H1 (cell line): ENCODE results near the gene SMARCD2. TPM values are rescaled to one million over a fixed set of nuclear protein-coding genes. Genes with fewer than 3 reads are reported as not detected.

Experiments
- polyA plus RNA-seq, 7 experiments: library from polyadenylated mRNA; depleted of rRNA in 3 of 7; stranded (reverse) in 5 of 7; unstranded in 2 of 7; fragments of >200 nt in 5 of 7; fragments of 200-250 nt in 2 of 7; gene quantifications; 1 replicate in 5 of 7; 2 replicates in 1 of 7; 4 replicates in 1 of 7; pipeline versions ENCODE4 v1.2.1 to v1.2.3, GENCODE V29; 2011 to 2013; ENCODE audit warnings: missing spikeins in 2 of 7, mixed read lengths in 2 of 7
- total RNA-seq: library from RNA; stranded (reverse); fragmentation: NEBNext Ultra II Directional; extraction: Animal tissue kit (Norgen Biotek cat#: 25700); gene quantifications from 2 replicates; pipeline ENCODE4 v1.2.1, GENCODE V29; 2021
- TF ChIP-seq, protein P1 (sequence below), 3 experiments: IDR thresholded peaks; 1 replicate in 2 of 3; 2 replicates in 1 of 3; pipeline versions ENCODE4 v1.5.1 to v1.6.1; 2011; ENCODE audit warnings: low read length in 3 of 3, mild to moderate bottlenecking in 3 of 3, inconsistent platforms in 2 of 3, low read depth in 1 of 3, moderate library complexity in 1 of 3; ENCODE audit not compliant: insufficient read depth in 1 of 3; ENCODE audit errors: control extremely low read depth in 1 of 3
- TF ChIP-seq, protein P2 (sequence below): IDR thresholded peaks from 2 replicates; pipeline ENCODE4 v1.6.1; 2012; ENCODE audit warnings: inconsistent platforms

SMARCD2 gene
- total and polyA plus RNA-seq, 2 of the 8 experiments (the other 6 are each of a cell fraction or from before 2014, with no cell fraction given), result 90.0 to 92.2 TPM

DNA sequence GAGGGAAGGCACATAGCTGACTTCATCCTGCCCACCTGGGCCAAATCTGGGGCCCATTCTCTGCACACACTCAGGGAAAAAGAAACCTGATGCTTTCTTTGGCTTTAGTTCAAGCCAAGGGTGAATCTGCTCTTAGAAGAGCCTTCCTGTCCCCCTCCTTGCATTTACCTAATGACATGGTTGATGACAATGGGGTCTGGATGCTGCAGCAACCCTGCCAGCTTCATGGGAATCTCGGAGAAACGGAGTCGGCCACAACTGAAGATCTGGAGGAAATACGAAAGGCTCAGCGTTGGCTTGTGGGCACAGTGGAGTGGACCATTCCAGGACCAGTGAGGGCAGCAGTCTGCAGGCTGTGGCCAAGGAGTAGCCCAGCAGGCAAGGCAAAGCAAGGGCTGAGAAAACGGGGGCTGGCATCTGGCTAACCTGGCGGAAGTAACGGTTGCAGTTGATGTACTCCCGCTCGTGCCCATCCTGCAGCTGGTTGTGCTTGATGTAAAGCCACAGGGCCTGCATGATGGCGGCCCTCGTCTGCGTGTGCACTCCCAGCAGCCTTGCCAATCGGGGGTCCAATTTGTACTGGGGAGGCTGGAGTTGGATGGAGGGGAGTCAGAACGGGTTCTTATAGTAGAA is 8.6 kb downstream of the SMARCD2 start (continued):
- TF ChIP-seq, protein P1, sequence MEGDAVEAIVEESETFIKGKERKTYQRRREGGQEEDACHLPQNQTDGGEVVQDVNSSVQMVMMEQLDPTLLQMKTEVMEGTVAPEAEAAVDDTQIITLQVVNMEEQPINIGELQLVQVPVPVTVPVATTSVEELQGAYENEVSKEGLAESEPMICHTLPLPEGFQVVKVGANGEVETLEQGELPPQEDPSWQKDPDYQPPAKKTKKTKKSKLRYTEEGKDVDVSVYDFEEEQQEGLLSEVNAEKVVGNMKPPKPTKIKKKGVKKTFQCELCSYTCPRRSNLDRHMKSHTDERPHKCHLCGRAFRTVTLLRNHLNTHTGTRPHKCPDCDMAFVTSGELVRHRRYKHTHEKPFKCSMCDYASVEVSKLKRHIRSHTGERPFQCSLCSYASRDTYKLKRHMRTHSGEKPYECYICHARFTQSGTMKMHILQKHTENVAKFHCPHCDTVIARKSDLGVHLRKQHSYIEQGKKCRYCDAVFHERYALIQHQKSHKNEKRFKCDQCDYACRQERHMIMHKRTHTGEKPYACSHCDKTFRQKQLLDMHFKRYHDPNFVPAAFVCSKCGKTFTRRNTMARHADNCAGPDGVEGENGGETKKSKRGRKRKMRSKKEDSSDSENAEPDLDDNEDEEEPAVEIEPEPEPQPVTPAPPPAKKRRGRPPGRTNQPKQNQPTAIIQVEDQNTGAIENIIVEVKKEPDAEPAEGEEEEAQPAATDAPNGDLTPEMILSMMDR (IDR thresholded peaks at IDR 0.05; ENCODE audit: control extremely low read depth in 1 of 3, insufficient read depth in 1 of 3, low read depth in 1 of 3, low read length in 3 of 3), result no peak
- TF ChIP-seq, protein P2, sequence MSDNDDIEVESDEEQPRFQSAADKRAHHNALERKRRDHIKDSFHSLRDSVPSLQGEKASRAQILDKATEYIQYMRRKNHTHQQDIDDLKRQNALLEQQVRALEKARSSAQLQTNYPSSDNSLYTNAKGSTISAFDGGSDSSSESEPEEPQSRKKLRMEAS, result no peak
